ENCODE measurements around the gene UMAD1.

Gene UMAD1

GRCh38 chr7:7861211-7861633, 220.7 kb downstream of the UMAD1 start:
- peak; percentile 51 for DNase-seq
- Histone ChIP-seq H3K4me3 (ENCODE audit: low read depth, low read length) (no peak overlapping the region), H3K27ac (no peak overlapping the region), H3K27me3 (replicated peaks) (no peaks in the 10 kb centered on the region), H3K36me3 (replicated peaks) (no peaks in the 10 kb centered on the region)
- TF ChIP-seq, protein P1, sequence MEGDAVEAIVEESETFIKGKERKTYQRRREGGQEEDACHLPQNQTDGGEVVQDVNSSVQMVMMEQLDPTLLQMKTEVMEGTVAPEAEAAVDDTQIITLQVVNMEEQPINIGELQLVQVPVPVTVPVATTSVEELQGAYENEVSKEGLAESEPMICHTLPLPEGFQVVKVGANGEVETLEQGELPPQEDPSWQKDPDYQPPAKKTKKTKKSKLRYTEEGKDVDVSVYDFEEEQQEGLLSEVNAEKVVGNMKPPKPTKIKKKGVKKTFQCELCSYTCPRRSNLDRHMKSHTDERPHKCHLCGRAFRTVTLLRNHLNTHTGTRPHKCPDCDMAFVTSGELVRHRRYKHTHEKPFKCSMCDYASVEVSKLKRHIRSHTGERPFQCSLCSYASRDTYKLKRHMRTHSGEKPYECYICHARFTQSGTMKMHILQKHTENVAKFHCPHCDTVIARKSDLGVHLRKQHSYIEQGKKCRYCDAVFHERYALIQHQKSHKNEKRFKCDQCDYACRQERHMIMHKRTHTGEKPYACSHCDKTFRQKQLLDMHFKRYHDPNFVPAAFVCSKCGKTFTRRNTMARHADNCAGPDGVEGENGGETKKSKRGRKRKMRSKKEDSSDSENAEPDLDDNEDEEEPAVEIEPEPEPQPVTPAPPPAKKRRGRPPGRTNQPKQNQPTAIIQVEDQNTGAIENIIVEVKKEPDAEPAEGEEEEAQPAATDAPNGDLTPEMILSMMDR (IDR thresholded peaks at IDR 0.05; ENCODE audit: low read depth, low read length, missing control alignments), result no peak
- in situ Hi-C loops (cut with HindIII; ENCODE audit: low pct_ligation_motif_present, low sequenced_read_pairs), result no loop called here

DNA sequence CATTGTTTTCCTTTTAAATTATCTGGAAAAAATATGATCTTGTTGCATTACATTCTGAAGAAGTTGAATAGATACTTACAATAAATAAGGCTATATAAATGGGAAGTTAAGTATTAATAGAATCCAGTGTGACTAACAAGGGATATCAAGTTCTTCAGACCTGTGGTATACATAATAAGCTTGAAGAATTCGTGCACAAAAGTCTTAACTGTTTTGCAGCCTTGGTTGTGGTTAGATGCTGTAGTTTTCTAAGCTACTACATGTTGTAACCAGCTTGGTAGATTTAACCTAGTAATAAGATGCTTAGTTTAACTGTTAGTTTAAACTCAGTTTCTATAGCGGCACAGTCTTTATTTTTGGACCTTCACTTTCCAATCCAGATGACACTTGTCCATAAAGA, 221.8 kb downstream of the UMAD1 start:
- no peak for DNase-seq
- Histone ChIP-seq H3K27ac (no peak overlapping the region), H3K27me3 (replicated peaks) (no peaks in the 10 kb centered on the region), H3K36me3 (replicated peaks) (no peaks in the 10 kb centered on the region), H3K4me3 (ENCODE audit: low read depth, low read length) (no peak overlapping the region)
- in situ Hi-C loops (cut with HindIII; ENCODE audit: low pct_ligation_motif_present, low sequenced_read_pairs), result no loop called here
- TF ChIP-seq, protein P1 (IDR thresholded peaks at IDR 0.05; ENCODE audit: low read depth, low read length, missing control alignments), result no peak

DNA sequence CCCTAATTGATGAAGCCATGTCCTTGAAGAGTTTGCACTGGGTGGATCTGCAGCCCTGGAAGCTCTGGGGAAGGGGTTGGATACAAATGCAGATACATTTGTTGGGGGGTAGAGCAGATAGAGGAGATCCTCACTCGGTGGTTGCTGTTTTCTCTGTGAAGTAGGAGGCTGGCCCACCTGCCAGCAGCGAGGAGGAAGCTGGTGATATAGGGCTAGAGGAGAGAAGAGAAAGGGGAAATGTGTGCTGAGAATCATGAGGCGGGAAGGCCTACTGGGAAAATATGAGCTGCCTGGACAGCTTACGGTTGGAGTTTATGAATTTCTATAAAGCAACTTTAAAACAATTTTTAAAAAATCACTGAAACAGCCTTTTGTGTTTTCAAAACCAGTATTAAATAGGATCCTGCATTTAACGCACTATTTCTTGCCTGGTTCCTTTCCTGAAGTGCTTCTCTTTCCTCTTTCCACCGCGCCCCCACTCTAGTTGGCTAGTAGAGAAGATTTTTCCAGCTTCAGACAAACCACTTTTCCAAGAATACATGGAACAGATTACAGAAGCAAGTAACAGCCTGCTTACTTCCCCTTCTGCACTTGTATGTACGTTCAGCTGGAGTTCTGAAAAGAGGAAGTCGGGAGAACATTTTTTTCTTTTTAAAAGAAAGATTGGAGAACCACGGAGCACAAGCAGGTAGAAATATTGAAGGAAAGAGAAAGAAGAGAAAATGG, 227.5 kb downstream of the UMAD1 start:
- Histone ChIP-seq H3K27ac (no peak overlapping the region), H3K27me3 (replicated peaks) (no peaks in the 10 kb centered on the region), H3K36me3 (replicated peaks) (no peaks in the 10 kb centered on the region), H3K4me3 (ENCODE audit: low read depth, low read length) (no peak overlapping the region)
- DNase-seq, result no peak
- in situ Hi-C loops (cut with HindIII; ENCODE audit: low pct_ligation_motif_present, low sequenced_read_pairs), result no loop called here
- TF ChIP-seq, protein P1 (IDR thresholded peaks at IDR 0.05; ENCODE audit: low read depth, low read length, missing control alignments), result no peak

DNA sequence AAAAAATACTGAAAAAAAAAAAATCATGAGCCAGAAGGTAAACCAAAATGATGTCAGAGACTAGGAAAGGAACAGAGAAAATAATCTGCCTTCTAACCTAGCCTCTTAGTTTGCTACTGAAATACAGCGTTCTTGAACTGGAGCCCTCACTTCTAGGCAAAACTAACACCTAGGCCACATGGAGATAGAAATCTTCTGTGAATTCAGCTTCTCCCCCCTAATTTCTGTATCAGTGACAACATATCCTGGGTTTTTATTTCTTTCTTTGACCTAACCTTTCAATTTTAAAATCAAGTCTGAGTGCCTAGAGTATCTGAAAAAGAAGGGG, 228.0 kb downstream of the UMAD1 start:
- TF ChIP-seq, protein P1 (IDR thresholded peaks at IDR 0.05; ENCODE audit: low read depth, low read length, missing control alignments), result no peak
- in situ Hi-C loops (cut with HindIII; ENCODE audit: low pct_ligation_motif_present, low sequenced_read_pairs), result no loop called here
- Histone ChIP-seq H3K27me3 (replicated peaks) (no peaks in the 10 kb centered on the region), H3K27ac (no peak overlapping the region), H3K4me3 (ENCODE audit: low read depth, low read length) (no peak overlapping the region), H3K36me3 (replicated peaks) (no peaks in the 10 kb centered on the region)
- no peak for DNase-seq

- Histone ChIP-seq H3K4me3 (ENCODE audit: low read depth, low read length) (no peak overlapping the region), H3K36me3 (replicated peaks) (no peaks in the 10 kb centered on the region), H3K27me3 (replicated peaks) (no peaks in the 10 kb centered on the region), H3K27ac (no peak overlapping the region)
- DNase-seq, result no peak
- in situ Hi-C loops (cut with HindIII; ENCODE audit: low pct_ligation_motif_present, low sequenced_read_pairs), result no loop called here
- TF ChIP-seq, protein P1 (IDR thresholded peaks at IDR 0.05; ENCODE audit: low read depth, low read length, missing control alignments), result no peak
Observed at GRCh38 chr7:7869036-7869435, 228.5 kb downstream of the UMAD1 start.

- no peak for DNase-seq
- H3K27ac ChIP-seq, result no peak overlapping the region
- H3K27me3 ChIP-seq (replicated peaks), result no peaks in the 10 kb centered on the region
- TF ChIP-seq, protein P1 (IDR thresholded peaks at IDR 0.05; ENCODE audit: low read depth, low read length, missing control alignments), result no peak
- H3K36me3 ChIP-seq (replicated peaks), result no peaks in the 10 kb centered on the region
- no peak overlapping the region for H3K4me3 ChIP-seq (ENCODE audit: low read depth, low read length)
- in situ Hi-C loops (cut with HindIII; ENCODE audit: low pct_ligation_motif_present, low sequenced_read_pairs), result no loop called here
Observed at GRCh38 chr7:7869651-7870050, 229.1 kb downstream of the UMAD1 start.
